Naive thymus-derived CD4-positive, alpha-beta T cell (primary cell): ENCODE results near the gene KLK5. TPM values are rescaled to one million over a fixed set of nuclear protein-coding genes. Genes with fewer than 3 reads are reported as not detected.
"Not testable (repeated sequence)": the region's sequence is repeated elsewhere in the genome, so short reads cannot be mapped to it uniquely, and the experiment has no call there.

ENCODE experiments used
- ATAC-seq: fragments of 150-1000 bp; cut with Tn5 transposase; 2 replicates; pipeline ENCODE4 v1.10.0; 2021; ENCODE audit warnings: mild to moderate bottlenecking, moderate library complexity
- CTCF ChIA-PET: fragments of 350-600 bp; sonication (Branson Sonifier 250); formaldehyde crosslinking; loops from one replicate; lab custom pipeline; 2021; ENCODE audit warnings: antibody characterized with exemption; lab: Charles Lee
- POLR2A ChIA-PET: fragments of 350-600 bp; sonication (Branson Sonifier 250); formaldehyde crosslinking; loops from one replicate; lab custom pipeline; 2021; ENCODE audit warnings: antibody characterized with exemption, inconsistent platforms; lab: Charles Lee
- DNase-seq, 9 donors: peaks; one replicate each; pipeline versions ENCODE4 v3.0.0 to v3.0.0-alpha.2; 2020 to 2022; ENCODE audit warnings: mixed read lengths in 1 of 9
- H3K27ac ChIP-seq: one replicate; pipeline ENCODE4 v1.7.0; 2013; ENCODE audit warnings: mild to moderate bottlenecking, low read depth, low read length, moderate library complexity
- H3K27me3 ChIP-seq, 2 donors: one replicate each; pipeline ENCODE4 v1.7.0; 2013; ENCODE audit warnings: low read length in 2 of 2, mild to moderate bottlenecking in 2 of 2, moderate library complexity in 2 of 2; ENCODE audit not compliant: control insufficient read depth in 2 of 2, insufficient read depth in 2 of 2
- H3K36me3 ChIP-seq, 3 experiments: 1 replicate in 2 of 3; 2 replicates in 1 of 3; pipeline ENCODE4 v1.7.0; 2013; ENCODE audit warnings: low read length in 3 of 3, mild to moderate bottlenecking in 3 of 3, moderate library complexity in 1 of 3; ENCODE audit not compliant: insufficient read depth in 3 of 3, control insufficient read depth in 2 of 3
- H3K4me1 ChIP-seq, 2 donors: one replicate each; pipeline ENCODE4 v1.7.0; 2013; ENCODE audit warnings: low read length in 2 of 2, mild to moderate bottlenecking in 2 of 2, moderate library complexity in 1 of 2; ENCODE audit not compliant: control insufficient read depth in 2 of 2, insufficient read depth in 2 of 2
- H3K4me3 ChIP-seq: 2 replicates; pipeline ENCODE4 v1.7.0; 2013; ENCODE audit warnings: mild to moderate bottlenecking, low read length
- H3K9me3 ChIP-seq, 3 experiments: 1 replicate in 2 of 3; 2 replicates in 1 of 3; pipeline ENCODE4 v1.7.0; 2013; ENCODE audit warnings: low read length in 3 of 3; ENCODE audit not compliant: control insufficient read depth in 2 of 3
- H3K27ac Mint-ChIP-seq, 9 donors: one replicate each; pipeline ENCODE4 v1.8.0; 2020 to 2022; ENCODE audit warnings: mixed read lengths in 9 of 9, mild to moderate bottlenecking in 8 of 9, moderate library complexity in 5 of 9, inconsistent platforms in 2 of 9
- H3K27me3 Mint-ChIP-seq, 5 donors: one replicate each; pipeline ENCODE4 v1.8.0; 2021 to 2022; ENCODE audit warnings: mixed read lengths in 5 of 5, mild to moderate bottlenecking in 1 of 5
- H3K36me3 Mint-ChIP-seq, 5 donors: one replicate each; pipeline ENCODE4 v1.8.0; 2020 to 2022; ENCODE audit warnings: mixed read lengths in 5 of 5, mild to moderate bottlenecking in 3 of 5, inconsistent platforms in 1 of 5
- H3K4me1 Mint-ChIP-seq, 7 donors: one replicate each; pipeline ENCODE4 v1.8.0; 2020 to 2022; ENCODE audit warnings: mixed read lengths in 7 of 7, mild to moderate bottlenecking in 3 of 7, inconsistent platforms in 1 of 7
- H3K4me3 Mint-ChIP-seq, 10 donors: one replicate each; pipeline ENCODE4 v1.8.0; 2020 to 2022; ENCODE audit warnings: mild to moderate bottlenecking in 10 of 10, mixed read lengths in 10 of 10, moderate library complexity in 6 of 10, inconsistent platforms in 2 of 10
- H3K9me3 Mint-ChIP-seq, 11 donors: one replicate each; pipeline ENCODE4 v1.8.0; 2020 to 2022; ENCODE audit warnings: mixed read lengths in 11 of 11, mild to moderate bottlenecking in 4 of 11, inconsistent platforms in 1 of 11, moderate library complexity in 1 of 11
- intact Hi-C, 2 donors: fragments of 100-400 bp; cut with micrococcal nuclease; formaldehyde crosslinking; loops; one replicate each; pipeline ENCODE4 v1.15.1; 2023
- polyA plus RNA-seq, 2 donors: library from polyadenylated mRNA; unstranded; fragments of 300-500 nt; fragmentation: Illumina TruSeq; gene quantifications; one replicate each; pipeline ENCODE4 v1.2.3, GENCODE V29; 2021
- total RNA-seq, 6 experiments: library from RNA in 5 of 6; stranded (reverse) in 5 of 6; gene quantifications; 1 replicate in 5 of 6; 2 replicates in 1 of 6; pipeline ENCODE4 v1.2.3 and lab custom pipeline; 2021 to 2026

The KLK5 gene
- total and polyA plus RNA-seq, 7 experiments from 2014 or later: not detected

- Histone ChIP-seq H3K27ac (no peak overlapping the region), H3K27me3 (no peaks in the 10 kb centered on the region), H3K36me3 (no peaks in the 10 kb centered on the region), H3K9me3 (no peaks in the 10 kb centered on the region), H3K4me3 (no peak overlapping the region), H3K4me1 (no peaks in the 10 kb centered on the region)
- POLR2A ChIA-PET: no interaction called here
- Mint-ChIP-seq H3K27ac (no peak overlapping the region), H3K4me1 (no peaks in the 10 kb centered on the region), H3K9me3 (peaks cover 0 to 3% (median 0%) of the 10 kb centered on the region in 11 donors), H3K4me3 (no peak overlapping the region), H3K36me3 (no peaks in the 10 kb centered on the region), H3K27me3 (peaks cover 11 to 46% (median 37%) of the 10 kb centered on the region in 5 donors)
- DNase-seq: no peak
- CTCF ChIA-PET: no interaction called here
- no peak for ATAC-seq
- intact Hi-C loops: no loop called here
Measured at GRCh38 chr19:50994129-50994528, 41.3 kb upstream of the KLK5 start.

GRCh38 chr19:50992666-50993035 lies 39.8 kb upstream of the KLK5 start:
- ATAC-seq: no peak
- Mint-ChIP-seq H3K4me3 (no peak overlapping the region), H3K36me3 (peaks cover 0 to 4% (median 0%) of the 10 kb centered on the region in 5 donors), H3K4me1 (no peaks in the 10 kb centered on the region), H3K27me3 (peaks cover 15 to 45% (median 40%) of the 10 kb centered on the region in 5 donors), H3K9me3 (peaks cover 0 to 5% (median 2%) of the 10 kb centered on the region in 11 donors), H3K27ac (no peak overlapping the region)
- Histone ChIP-seq H3K4me3 (no peak overlapping the region), H3K4me1 (no peaks in the 10 kb centered on the region), H3K36me3 (no peaks in the 10 kb centered on the region), H3K27me3 (no peaks in the 10 kb centered on the region), H3K27ac (no peak overlapping the region), H3K9me3 (no peaks in the 10 kb centered on the region)
- POLR2A ChIA-PET: no interaction called here
- CTCF ChIA-PET: no interaction called here
- intact Hi-C loops: no loop called here
- no peak for DNase-seq

- H3K9me3 ChIP-seq, ATAC-seq, intact Hi-C loops, H3K4me3 ChIP-seq, H3K9me3 Mint-ChIP-seq, H3K4me3 Mint-ChIP-seq, H3K27ac Mint-ChIP-seq, H3K27ac ChIP-seq, H3K27me3 ChIP-seq, H3K4me1 ChIP-seq, CTCF ChIA-PET, H3K36me3 ChIP-seq, H3K36me3 Mint-ChIP-seq, H3K4me1 Mint-ChIP-seq, DNase-seq, POLR2A ChIA-PET: not testable (repeated sequence)
- H3K27me3 Mint-ChIP-seq: peaks cover 21 to 71% (median 54%) of the 10 kb centered on the region in 5 donors
Measured at GRCh38 chr19:50984416-50984815, 31.6 kb upstream of the KLK5 start.

GRCh38 chr19:50983625-50984292 lies 30.9 kb upstream of the KLK5 start, which contains the start of gene KLK7:
KLK7 (minus strand) TSS chr19:50983917; CDS start chr19:50982399, 1,518 bp downstream.
- H3K4me1 ChIP-seq: no peaks in the 10 kb centered on the region
- peaks cover 0 to 4% (median 0%) of the 10 kb centered on the region in 5 donors for H3K36me3 Mint-ChIP-seq
- H3K9me3 Mint-ChIP-seq: peaks cover 0 to 7% (median 3%) of the 10 kb centered on the region in 11 donors
- ATAC-seq (no peak), DNase-seq (no peak)
- H3K4me1 Mint-ChIP-seq: peaks cover 0 to 3% (median 0%) of the 10 kb centered on the region in 7 donors
- no peak within 1 kb of the TSS for H3K27ac ChIP-seq
- intact Hi-C loops: no loop called here
- no peak within 1 kb of the TSS for H3K4me3 Mint-ChIP-seq
- no peaks in the 10 kb centered on the region for H3K27me3 ChIP-seq
- H3K9me3 ChIP-seq: no peaks in the 10 kb centered on the region
- no peaks in the 10 kb centered on the region for H3K36me3 ChIP-seq
- H3K27ac Mint-ChIP-seq: no peak within 1 kb of the TSS
- ChIA-PET CTCF (no interaction called here), POLR2A (no interaction called here)
- peaks cover 21 to 69% (median 57%) of the 10 kb centered on the region in 5 donors for H3K27me3 Mint-ChIP-seq
- no peak within 1 kb of the TSS for H3K4me3 ChIP-seq

- POLR2A ChIA-PET: no interaction called here
- no peak overlapping the region for H3K4me3 ChIP-seq
- ATAC-seq (no peak), DNase-seq (no peak)
- H3K4me3 Mint-ChIP-seq: no peak overlapping the region
- no peak overlapping the region for H3K27ac Mint-ChIP-seq
- H3K4me1 Mint-ChIP-seq: peaks cover 0 to 9% (median 0%) of the 10 kb centered on the region in 7 donors
- no peaks in the 10 kb centered on the region for H3K36me3 Mint-ChIP-seq
- H3K36me3 ChIP-seq: no peaks in the 10 kb centered on the region
- intact Hi-C loops: no loop called here
- peaks cover 19 to 72% (median 53%) of the 10 kb centered on the region in 5 donors for H3K27me3 Mint-ChIP-seq
- H3K9me3 ChIP-seq: no peaks in the 10 kb centered on the region
- CTCF ChIA-PET: no interaction called here
- H3K9me3 Mint-ChIP-seq: peaks cover 0 to 7% (median 0%) of the 10 kb centered on the region in 11 donors
- no peak overlapping the region for H3K27ac ChIP-seq
- peaks cover 0 to 4% of the 10 kb centered on the region in 2 donors for H3K27me3 ChIP-seq
- H3K4me1 ChIP-seq: no peaks in the 10 kb centered on the region
Measured at GRCh38 chr19:50982186-50982585, 29.3 kb upstream of the KLK5 start.

GRCh38 chr19:50981587-50982146 lies 28.8 kb upstream of the KLK5 start:
- Mint-ChIP-seq H3K27me3 (peaks cover 16 to 71% (median 57%) of the 10 kb centered on the region in 5 donors), H3K36me3 (no peaks in the 10 kb centered on the region), H3K4me1 (peaks cover 0 to 9% (median 0%) of the 10 kb centered on the region in 7 donors), H3K27ac (no peak overlapping the region), H3K4me3 (no peak overlapping the region), H3K9me3 (peaks cover 0 to 7% (median 0%) of the 10 kb centered on the region in 11 donors)
- Histone ChIP-seq H3K36me3 (no peaks in the 10 kb centered on the region), H3K27me3 (peaks cover 0 to 4% of the 10 kb centered on the region in 2 donors), H3K4me3 (no peak overlapping the region), H3K9me3 (no peaks in the 10 kb centered on the region), H3K27ac (no peak overlapping the region), H3K4me1 (no peaks in the 10 kb centered on the region)
- CTCF ChIA-PET: no interaction called here
- POLR2A ChIA-PET: no interaction called here
- DNase-seq (no peak), ATAC-seq (no peak)
- intact Hi-C loops: no loop called here

- Histone ChIP-seq H3K4me1 (no peaks in the 10 kb centered on the region), H3K4me3 (no peak overlapping the region), H3K27ac (no peak overlapping the region), H3K9me3 (no peaks in the 10 kb centered on the region), H3K36me3 (no peaks in the 10 kb centered on the region), H3K27me3 (peaks cover 0 to 4% of the 10 kb centered on the region in 2 donors)
- Mint-ChIP-seq H3K9me3 (peaks cover 0 to 6% (median 0%) of the 10 kb centered on the region in 11 donors), H3K27ac (no peak overlapping the region), H3K4me1 (peaks cover 0 to 9% (median 0%) of the 10 kb centered on the region in 7 donors), H3K27me3 (peaks cover 15 to 72% (median 60%) of the 10 kb centered on the region in 5 donors), H3K4me3 (no peak overlapping the region), H3K36me3 (no peaks in the 10 kb centered on the region)
- intact Hi-C loops: no loop called here
- DNase-seq: no peak
- ATAC-seq: no peak
- ChIA-PET CTCF (no interaction called here), POLR2A (no interaction called here)
Measured at GRCh38 chr19:50980208-50980607, 27.4 kb upstream of the KLK5 start.
